Measurements from ENCODE around the gene NOVA2. TPM values are rescaled to one million over a fixed set of nuclear protein-coding genes. Genes with fewer than 3 reads are reported as not detected.

Gene NOVA2
- total and polyA plus RNA-seq, 4 donors: 0.13 to 18.2 (median 8.1) TPM; not detected in 1

GRCh38 chr19:45958769-45959516 is 14.7 kb downstream of the NOVA2 start:
- no peaks in the 10 kb centered on the region for H3K9me3 ChIP-seq (ENCODE audit: control insufficient read depth, low read length)
- H3K36me3 ChIP-seq (ENCODE audit: control insufficient read depth in 1 of 2, insufficient read depth in 2 of 2, low read length in 1 of 2): no peaks in the 10 kb centered on the region
- no peak overlapping the region for H3K4me3 ChIP-seq (ENCODE audit: low read length in 2 of 2)
- intact Hi-C loops (cut with DNase I): no loop called here
- no peaks in the 10 kb centered on the region for H3K27me3 ChIP-seq (ENCODE audit: control insufficient read depth in 1 of 2, insufficient read depth in 2 of 2, low read length in 1 of 2)
- H3K27ac ChIP-seq (ENCODE audit: low read depth in 1 of 2, low read length in 2 of 2): no peak overlapping the region
- 67 to 75% methylated on average over 12 of the region's 12 CpGs for WGBS, 2 donors
- no peaks in the 10 kb centered on the region for H3K4me1 ChIP-seq (ENCODE audit: control insufficient read depth in 1 of 2, insufficient read depth in 2 of 2, low read length in 2 of 2)
- DNase-seq (no peak), ATAC-seq (ENCODE audit: low FRiP score) (no peak)

DNA sequence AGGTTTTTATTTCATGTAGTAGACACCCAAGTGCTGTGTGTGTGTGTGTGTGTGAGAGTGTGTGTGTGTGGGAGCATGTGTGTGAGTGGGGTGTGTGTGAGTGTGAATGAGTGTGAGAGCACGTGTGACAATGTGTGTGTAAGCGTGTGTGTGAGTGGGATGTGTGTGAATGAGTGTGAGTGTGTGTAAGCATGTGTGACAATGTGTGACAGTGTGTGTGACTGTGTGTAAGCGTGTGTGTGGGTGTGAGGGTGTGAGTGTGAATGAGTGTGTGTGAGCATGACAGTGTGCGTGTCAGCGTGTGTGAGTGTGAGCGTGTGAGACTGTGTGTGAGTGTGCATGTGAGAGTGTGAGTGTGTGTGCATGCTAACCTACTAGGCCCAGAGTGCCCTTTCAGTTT is 15.3 kb downstream of the NOVA2 start:
- H3K27ac ChIP-seq (ENCODE audit: low read depth in 1 of 2, low read length in 2 of 2): no peak overlapping the region
- no peaks in the 10 kb centered on the region for H3K27me3 ChIP-seq (ENCODE audit: control insufficient read depth in 1 of 2, insufficient read depth in 2 of 2, low read length in 1 of 2)
- ATAC-seq (ENCODE audit: low FRiP score): no peak

GRCh38 chr19:45955905-45956608 is 17.6 kb downstream of the NOVA2 start:
- WGBS, 2 donors: 46 to 51% methylated on average over 13 of the region's 13 CpGs
- DNase-seq (peak in 1 of 2 donors; percentile 52), ATAC-seq (ENCODE audit: low FRiP score) (peak; percentile 74)
- Histone ChIP-seq H3K27me3 (ENCODE audit: control insufficient read depth in 1 of 2, insufficient read depth in 2 of 2, low read length in 1 of 2) (no peaks in the 10 kb centered on the region), H3K27ac (ENCODE audit: low read depth in 1 of 2, low read length in 2 of 2) (no peak overlapping the region), H3K4me1 (ENCODE audit: control insufficient read depth in 1 of 2, insufficient read depth in 2 of 2, low read length in 2 of 2) (no peaks in the 10 kb centered on the region), H3K36me3 (ENCODE audit: control insufficient read depth in 1 of 2, insufficient read depth in 2 of 2, low read length in 1 of 2) (no peaks in the 10 kb centered on the region), H3K4me3 (ENCODE audit: low read length in 2 of 2) (no peak overlapping the region), H3K9me3 (ENCODE audit: control insufficient read depth, low read length) (no peaks in the 10 kb centered on the region)
- intact Hi-C loops (cut with DNase I): no loop called here

More for the DNA sequence above, 15.3 kb downstream of the NOVA2 start:
- WGBS, 2 donors: 84 to 89% methylated on average over 6 of the region's 6 CpGs
- intact Hi-C loops (cut with DNase I): no loop called here
- no peaks in the 10 kb centered on the region for H3K36me3 ChIP-seq (ENCODE audit: control insufficient read depth in 1 of 2, insufficient read depth in 2 of 2, low read length in 1 of 2)
- no peak for DNase-seq
- H3K4me1 ChIP-seq (ENCODE audit: control insufficient read depth in 1 of 2, insufficient read depth in 2 of 2, low read length in 2 of 2): no peaks in the 10 kb centered on the region
- H3K9me3 ChIP-seq (ENCODE audit: control insufficient read depth, low read length): no peaks in the 10 kb centered on the region
- no peak overlapping the region for H3K4me3 ChIP-seq (ENCODE audit: low read length in 2 of 2)

DNA sequence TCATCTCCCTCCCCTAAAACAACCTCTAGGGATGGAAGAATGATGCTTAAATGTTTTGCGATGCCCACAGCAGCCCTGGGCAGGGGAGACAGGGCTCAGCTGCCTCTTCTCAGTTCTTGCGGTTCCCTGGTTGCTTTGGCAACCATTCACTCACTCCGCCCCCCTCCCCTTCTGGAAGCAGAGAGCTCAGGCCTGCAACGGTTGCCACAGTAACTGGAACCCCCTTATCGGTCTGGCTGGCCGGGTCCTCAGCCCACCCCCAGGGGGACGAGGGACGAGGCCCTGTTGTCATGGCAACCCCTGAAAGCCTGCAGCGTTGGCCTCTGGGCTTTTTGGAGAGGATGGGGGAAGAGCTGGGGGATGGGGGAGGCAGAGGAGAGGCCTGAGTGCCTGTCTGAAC is 19.5 kb downstream of the NOVA2 start:
- no peaks in the 10 kb centered on the region for H3K27me3 ChIP-seq (ENCODE audit: control insufficient read depth in 1 of 2, insufficient read depth in 2 of 2, low read length in 1 of 2)
- H3K27ac ChIP-seq (ENCODE audit: low read depth in 1 of 2, low read length in 2 of 2): no peak overlapping the region
- H3K4me1 ChIP-seq (ENCODE audit: control insufficient read depth in 1 of 2, insufficient read depth in 2 of 2, low read length in 2 of 2): no peaks in the 10 kb centered on the region
- H3K36me3 ChIP-seq (ENCODE audit: control insufficient read depth in 1 of 2, insufficient read depth in 2 of 2, low read length in 1 of 2): no peaks in the 10 kb centered on the region
- 19 to 27% methylated on average over 9 of the region's 9 CpGs for WGBS, 2 donors
- no peak for DNase-seq
- intact Hi-C loops (cut with DNase I): no loop called here
- no peaks in the 10 kb centered on the region for H3K9me3 ChIP-seq (ENCODE audit: control insufficient read depth, low read length)
- no peak overlapping the region for H3K4me3 ChIP-seq (ENCODE audit: low read length in 2 of 2)
- no peak for ATAC-seq (ENCODE audit: low FRiP score)

DNA sequence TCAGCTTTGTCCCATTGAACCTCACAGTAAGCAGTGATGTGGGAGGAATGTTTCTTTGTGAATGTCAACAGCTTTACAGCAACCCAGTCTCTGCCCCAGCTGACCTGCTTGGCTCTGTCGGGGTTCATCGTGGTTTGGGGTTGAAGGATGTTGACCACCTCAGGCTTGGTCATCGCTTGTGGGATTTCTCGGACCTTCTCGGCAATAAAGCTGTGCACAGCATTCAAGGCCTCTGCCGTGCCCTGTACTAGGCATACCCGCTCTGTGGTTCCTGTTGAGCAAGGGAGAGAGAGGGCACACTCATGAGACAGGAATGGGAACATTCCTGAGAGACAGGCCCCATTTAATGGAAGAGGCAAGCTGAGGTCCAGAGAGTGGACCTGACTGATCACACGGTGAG is 20.0 kb downstream of the NOVA2 start:
- Histone ChIP-seq H3K4me1 (ENCODE audit: control insufficient read depth in 1 of 2, insufficient read depth in 2 of 2, low read length in 2 of 2) (no peaks in the 10 kb centered on the region), H3K36me3 (ENCODE audit: control insufficient read depth in 1 of 2, insufficient read depth in 2 of 2, low read length in 1 of 2) (no peaks in the 10 kb centered on the region), H3K4me3 (ENCODE audit: low read length in 2 of 2) (no peak overlapping the region), H3K27me3 (ENCODE audit: control insufficient read depth in 1 of 2, insufficient read depth in 2 of 2, low read length in 1 of 2) (no peaks in the 10 kb centered on the region), H3K9me3 (ENCODE audit: control insufficient read depth, low read length) (no peaks in the 10 kb centered on the region), H3K27ac (ENCODE audit: low read depth in 1 of 2, low read length in 2 of 2) (no peak overlapping the region)
- ATAC-seq (ENCODE audit: low FRiP score) (no peak), DNase-seq (no peak)
- 88 to 94% methylated on average over 8 of the region's 8 CpGs for WGBS, 2 donors
- intact Hi-C loops (cut with DNase I): no loop called here

DNA sequence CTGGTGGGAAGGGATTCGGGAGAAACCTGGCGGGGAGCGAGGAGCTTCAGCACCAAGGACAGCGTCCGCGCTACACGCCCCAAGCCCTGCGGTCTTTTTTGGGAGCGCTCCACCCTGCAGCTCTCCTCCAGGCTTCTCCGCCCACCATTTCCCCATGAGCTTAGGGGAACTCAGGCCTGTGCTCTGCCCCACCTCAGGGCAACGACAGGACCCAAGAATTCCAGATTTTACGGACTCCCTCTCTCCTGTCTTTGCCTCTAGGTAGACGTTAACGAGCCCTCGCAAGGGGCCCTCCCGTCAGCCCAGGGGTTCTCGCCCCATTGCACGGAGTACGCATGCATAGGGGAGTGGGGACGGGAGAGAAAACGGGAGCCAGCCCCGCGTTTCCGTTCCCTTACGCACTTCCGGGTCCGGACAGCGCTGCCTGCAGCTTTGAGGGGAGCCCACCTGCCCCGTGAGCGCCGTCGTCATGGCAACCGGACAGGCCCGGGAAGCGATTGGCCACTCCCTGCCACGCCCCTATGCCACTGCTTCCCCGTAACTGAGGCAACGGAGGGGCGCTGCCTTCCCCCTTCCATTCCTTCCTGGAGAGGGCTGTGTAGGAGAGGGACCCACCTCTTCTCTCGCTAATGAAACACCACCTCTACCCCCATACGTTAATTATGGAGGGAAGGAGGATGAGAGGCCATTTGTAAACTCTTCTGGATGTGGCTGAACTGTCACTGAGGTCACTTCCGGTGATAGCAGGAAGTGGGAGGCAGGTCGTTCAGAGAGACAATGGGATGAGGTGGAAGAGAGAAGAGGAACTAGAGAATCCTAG is 20.8 kb downstream of the NOVA2 start:
- H3K27ac ChIP-seq (ENCODE audit: low read depth in 1 of 2, low read length in 2 of 2): no peak overlapping the region
- DNase-seq (peak; percentile 60 to 86), ATAC-seq (ENCODE audit: low FRiP score) (no peak)
- H3K27me3 ChIP-seq (ENCODE audit: control insufficient read depth in 1 of 2, insufficient read depth in 2 of 2, low read length in 1 of 2): no peaks in the 10 kb centered on the region
- WGBS, 2 donors: 2 to 3% methylated on average over 42 to 43 of the region's 43 CpGs
- no peaks in the 10 kb centered on the region for H3K9me3 ChIP-seq (ENCODE audit: control insufficient read depth, low read length)
- no peak overlapping the region for H3K4me3 ChIP-seq (ENCODE audit: low read length in 2 of 2)
- no peaks in the 10 kb centered on the region for H3K36me3 ChIP-seq (ENCODE audit: control insufficient read depth in 1 of 2, insufficient read depth in 2 of 2, low read length in 1 of 2)
- intact Hi-C loops (cut with DNase I): no loop called here
- no peaks in the 10 kb centered on the region for H3K4me1 ChIP-seq (ENCODE audit: control insufficient read depth in 1 of 2, insufficient read depth in 2 of 2, low read length in 2 of 2)

DNA sequence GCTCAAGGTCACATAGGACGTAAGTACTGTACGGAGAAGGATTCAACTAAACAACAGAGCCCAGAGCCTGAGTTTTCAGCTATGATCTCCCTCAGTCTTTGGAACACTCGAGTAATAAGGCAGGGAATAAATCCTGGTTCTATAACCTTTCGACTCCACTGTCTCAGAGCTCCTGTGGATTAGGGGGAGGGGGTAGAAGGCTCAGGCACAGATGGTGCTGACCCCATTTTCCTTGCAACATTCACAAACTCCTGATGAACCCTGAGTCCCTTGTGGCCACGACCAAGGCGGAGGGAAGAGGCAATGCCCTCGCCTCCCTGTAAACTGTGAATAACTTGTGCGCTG is 21.4 kb downstream of the NOVA2 start:
- Histone ChIP-seq H3K4me3 (ENCODE audit: low read length in 2 of 2) (no peak overlapping the region), H3K27me3 (ENCODE audit: control insufficient read depth in 1 of 2, insufficient read depth in 2 of 2, low read length in 1 of 2) (no peaks in the 10 kb centered on the region)
- intact Hi-C loops (cut with DNase I): no loop called here

DNA sequence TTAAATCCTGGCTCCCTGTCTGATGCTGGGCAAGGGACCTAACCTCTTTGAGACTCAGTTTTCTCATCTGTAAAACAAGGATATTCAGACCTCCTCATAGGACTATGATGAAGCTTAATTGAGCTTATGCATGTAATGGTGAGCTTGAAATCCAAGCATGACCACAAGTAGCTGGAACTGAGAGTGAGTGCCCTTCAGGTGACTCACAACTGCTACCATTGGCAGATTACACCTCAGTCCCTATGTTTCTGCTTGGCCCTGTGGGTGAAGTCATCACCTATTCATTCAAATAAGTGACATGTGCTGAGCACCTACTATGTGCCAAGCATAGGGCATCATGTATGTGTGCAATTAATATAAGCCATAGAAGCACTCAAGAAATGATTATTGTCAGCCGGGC is 25.7 kb downstream of the NOVA2 start:
- intact Hi-C loops (cut with DNase I): no loop called here
- no peak overlapping the region for H3K4me3 ChIP-seq (ENCODE audit: low read length in 2 of 2)
- no peaks in the 10 kb centered on the region for H3K4me1 ChIP-seq (ENCODE audit: control insufficient read depth in 1 of 2, insufficient read depth in 2 of 2, low read length in 2 of 2)
- H3K27me3 ChIP-seq (ENCODE audit: control insufficient read depth in 1 of 2, insufficient read depth in 2 of 2, low read length in 1 of 2): no peaks in the 10 kb centered on the region
- ATAC-seq (ENCODE audit: low FRiP score) (no peak), DNase-seq (no peak)
- no peaks in the 10 kb centered on the region for H3K9me3 ChIP-seq (ENCODE audit: control insufficient read depth, low read length)
- H3K27ac ChIP-seq (ENCODE audit: low read depth in 1 of 2, low read length in 2 of 2): no peak overlapping the region
- 92% methylated on average over 1 of the region's 1 CpG for WGBS, 2 donors
- no peaks in the 10 kb centered on the region for H3K36me3 ChIP-seq (ENCODE audit: control insufficient read depth in 1 of 2, insufficient read depth in 2 of 2, low read length in 1 of 2)

More for the DNA sequence above, 21.4 kb downstream of the NOVA2 start:
- 37 to 39% methylated on average over 8 of the region's 8 CpGs for WGBS, 2 donors
- ATAC-seq (ENCODE audit: low FRiP score) (no peak), DNase-seq (no peak)
- no peaks in the 10 kb centered on the region for H3K36me3 ChIP-seq (ENCODE audit: control insufficient read depth in 1 of 2, insufficient read depth in 2 of 2, low read length in 1 of 2)
- H3K27ac ChIP-seq (ENCODE audit: low read depth in 1 of 2, low read length in 2 of 2): no peak overlapping the region
- H3K9me3 ChIP-seq (ENCODE audit: control insufficient read depth, low read length): no peaks in the 10 kb centered on the region
- H3K4me1 ChIP-seq (ENCODE audit: control insufficient read depth in 1 of 2, insufficient read depth in 2 of 2, low read length in 2 of 2): no peaks in the 10 kb centered on the region
